HG03457 (cell line): Measurements from ENCODE around the gene BPIFB4.

ENCODE experiments used
- ATAC-seq: cut with Tn5 transposase; IDR thresholded peaks from one replicate; pipeline ENCODE4 v1.9.1; 2021; ENCODE audit warnings: moderate number of reproducible peaks; ENCODE audit not compliant: unreplicated experiment

Gene BPIFB4

GRCh38 chr20:33059741-33060390, 19.6 kb upstream of the BPIFB4 start:
- ATAC-seq: no peak

- ATAC-seq: no peak
These were observed 17.8 kb upstream of the BPIFB4 start for GRCh38 chr20:33061658-33062028.

GRCh38 chr20:33062105-33062824, 17.2 kb upstream of the BPIFB4 start:
- no peak for ATAC-seq

- ATAC-seq: no peak
These were observed 16.7 kb upstream of the BPIFB4 start for GRCh38 chr20:33062825-33063149.

GRCh38 chr20:33063271-33063670, 16.2 kb upstream of the BPIFB4 start:
- no peak for ATAC-seq

GRCh38 chr20:33064572-33065287, 14.7 kb upstream of the BPIFB4 start:
- ATAC-seq: no peak

- ATAC-seq: no peak
These were observed 13.7 kb upstream of the BPIFB4 start for GRCh38 chr20:33065785-33066184.

- ATAC-seq: no peak
These were observed 11.6 kb upstream of the BPIFB4 start for GRCh38 chr20:33067806-33068205.

- ATAC-seq: no peak
These were observed 11.0 kb upstream of the BPIFB4 start for GRCh38 chr20:33068251-33068939.

GRCh38 chr20:33069673-33070072, 9.8 kb upstream of the BPIFB4 start:
- ATAC-seq: no peak

GRCh38 chr20:33070111-33071053, 9.1 kb upstream of the BPIFB4 start:
- no peak for ATAC-seq

- ATAC-seq: no peak
These were observed 8.2 kb upstream of the BPIFB4 start for GRCh38 chr20:33071198-33071597.

GRCh38 chr20:33072362-33072761, 7.1 kb upstream of the BPIFB4 start:
- no peak for ATAC-seq

- ATAC-seq: no peak
These were observed 6.6 kb upstream of the BPIFB4 start for GRCh38 chr20:33072813-33073212.

- ATAC-seq: no peak
These were observed 4.8 kb upstream of the BPIFB4 start for GRCh38 chr20:33074675-33075074.

GRCh38 chr20:33075281-33075680, 4.2 kb upstream of the BPIFB4 start:
- no peak for ATAC-seq

- no peak for ATAC-seq
These were observed 2.6 kb upstream of the BPIFB4 start for GRCh38 chr20:33076662-33077372.

- ATAC-seq: no peak
These were observed 2.1 kb downstream of the BPIFB4 start for GRCh38 chr20:33081411-33082154.

- no peak for ATAC-seq
These were observed 3.1 kb downstream of the BPIFB4 start for GRCh38 chr20:33082546-33082945.
